Stimulated activated CD8-positive, alpha-beta memory T cell treated with anti-CD3 and anti-CD28 coated beads, Interleukin-2, amount 100 ng/mL, for 1 hour (primary cell): ENCODE measurements around the gene RTN4RL1.

Experiments
- DNase-seq, 2 donors: peaks; one replicate each; pipeline ENCODE4 v3.0.0-alpha.2; 2020; ENCODE audit warnings: low read depth in 2 of 2

RTN4RL1 gene

DNA sequence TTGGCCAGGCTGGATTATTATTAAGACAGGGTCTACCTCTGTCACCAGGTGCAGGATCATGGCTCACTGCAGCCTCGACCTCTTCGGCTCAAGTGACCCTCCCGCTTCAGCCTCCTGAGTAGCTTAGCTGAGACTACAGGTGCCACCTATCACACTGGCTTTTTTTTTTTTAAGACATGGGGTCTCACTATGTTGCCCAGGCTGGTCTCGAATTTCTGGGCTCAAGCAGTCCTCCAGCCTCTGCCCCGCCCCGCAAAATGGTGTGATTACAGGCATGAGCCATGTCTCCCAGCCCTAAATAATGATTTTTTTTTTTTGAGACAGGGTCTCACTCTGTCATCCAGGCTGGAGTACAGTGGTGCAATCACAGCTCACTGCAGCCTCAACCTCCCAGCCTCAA is 22.5 kb upstream of the RTN4RL1 start:
- no peak for DNase-seq

DNA sequence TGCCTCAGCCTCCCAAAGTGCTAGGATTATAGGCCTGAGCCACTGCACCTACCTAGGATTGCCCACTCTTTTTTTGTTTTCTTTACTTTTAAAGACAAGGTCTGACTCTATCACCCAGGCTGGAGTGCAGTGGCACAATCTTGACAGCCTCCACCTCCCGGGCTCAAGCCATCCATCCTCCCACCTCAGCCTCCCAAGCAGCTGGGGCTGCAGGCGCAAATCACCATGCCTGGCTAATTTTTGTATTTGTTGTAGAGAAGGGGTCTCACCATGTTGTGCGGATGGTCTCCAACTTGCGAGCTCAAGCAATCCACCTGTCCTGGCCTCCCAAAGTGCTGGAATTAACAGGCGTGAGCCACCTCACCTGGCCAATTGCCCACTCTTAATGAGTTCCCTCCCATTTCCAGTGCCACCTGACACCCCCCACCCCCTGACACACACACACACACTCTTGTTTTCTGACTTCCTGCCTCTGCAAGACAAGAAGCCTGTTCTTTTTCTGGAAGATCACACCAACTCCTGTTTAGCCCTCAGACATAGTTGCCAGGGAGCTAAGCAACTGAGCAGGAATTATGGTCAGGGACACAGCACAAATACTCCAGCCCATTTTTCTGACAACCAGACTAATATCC is 19.2 kb upstream of the RTN4RL1 start:
- DNase-seq, result no peak

DNA sequence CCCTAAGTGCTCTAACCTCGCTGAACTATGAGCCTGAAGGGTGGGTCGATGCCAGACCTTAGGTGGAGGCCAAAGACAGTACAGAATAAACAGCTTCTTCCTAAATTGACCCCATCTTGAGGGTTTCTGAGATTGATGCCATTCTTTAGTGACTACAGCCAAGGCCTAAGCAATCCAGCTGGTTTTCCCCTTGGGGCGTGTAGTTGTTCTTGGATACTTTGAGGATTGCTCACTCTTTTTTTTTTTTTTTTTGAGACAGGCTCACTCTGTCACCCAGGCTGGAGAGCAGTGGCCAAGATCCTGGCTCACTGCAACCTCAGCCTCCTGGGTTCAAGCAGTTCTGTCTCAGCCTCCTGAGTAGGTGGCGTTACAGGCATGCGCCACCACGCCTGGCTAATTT is 18.7 kb upstream of the RTN4RL1 start:
- no peak for DNase-seq

DNA sequence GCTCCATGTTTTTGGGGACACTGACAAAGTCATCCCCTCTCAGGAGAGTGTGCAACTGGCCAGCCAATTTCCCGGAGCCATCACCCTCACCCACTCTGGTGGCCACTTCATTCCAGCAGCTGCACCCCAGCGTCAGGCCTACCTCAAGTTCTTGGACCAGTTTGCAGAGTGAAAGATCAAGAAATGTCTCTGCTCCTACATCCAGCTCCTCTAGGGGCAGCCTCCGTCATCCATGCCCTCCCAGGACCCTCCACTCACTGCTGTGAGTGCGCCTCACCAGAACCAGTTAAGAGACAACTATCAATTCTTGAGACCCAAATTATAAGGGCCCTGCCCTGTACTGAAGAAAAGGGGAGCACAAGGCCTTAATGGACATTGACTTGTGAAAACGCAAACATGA is 17.8 kb upstream of the RTN4RL1 start:
- no peak for DNase-seq

DNA sequence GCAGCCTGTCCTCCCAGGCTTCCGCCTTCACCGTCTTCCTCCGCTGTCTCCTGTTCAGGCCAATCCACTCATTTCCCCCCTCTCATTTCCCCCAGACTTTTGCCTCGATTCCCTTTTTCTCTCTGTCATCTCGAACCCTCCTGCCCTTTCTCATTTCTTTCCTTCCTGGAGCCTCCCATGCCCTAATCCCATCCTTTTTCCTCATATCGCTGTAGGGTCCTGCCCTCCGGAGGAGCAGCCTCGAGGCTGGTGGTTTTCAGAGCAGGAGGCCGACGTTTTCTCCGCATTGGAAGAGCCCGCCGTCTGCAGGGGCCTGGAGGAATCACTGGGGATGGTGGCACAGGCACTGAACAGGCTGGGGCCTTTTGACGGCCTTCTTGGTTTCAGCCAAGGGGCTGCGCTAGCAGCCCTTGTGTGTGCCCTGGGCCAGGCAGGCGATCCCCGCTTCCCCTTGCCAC is 17.3 kb upstream of the RTN4RL1 start:
- DNase-seq, result no peak

DNA sequence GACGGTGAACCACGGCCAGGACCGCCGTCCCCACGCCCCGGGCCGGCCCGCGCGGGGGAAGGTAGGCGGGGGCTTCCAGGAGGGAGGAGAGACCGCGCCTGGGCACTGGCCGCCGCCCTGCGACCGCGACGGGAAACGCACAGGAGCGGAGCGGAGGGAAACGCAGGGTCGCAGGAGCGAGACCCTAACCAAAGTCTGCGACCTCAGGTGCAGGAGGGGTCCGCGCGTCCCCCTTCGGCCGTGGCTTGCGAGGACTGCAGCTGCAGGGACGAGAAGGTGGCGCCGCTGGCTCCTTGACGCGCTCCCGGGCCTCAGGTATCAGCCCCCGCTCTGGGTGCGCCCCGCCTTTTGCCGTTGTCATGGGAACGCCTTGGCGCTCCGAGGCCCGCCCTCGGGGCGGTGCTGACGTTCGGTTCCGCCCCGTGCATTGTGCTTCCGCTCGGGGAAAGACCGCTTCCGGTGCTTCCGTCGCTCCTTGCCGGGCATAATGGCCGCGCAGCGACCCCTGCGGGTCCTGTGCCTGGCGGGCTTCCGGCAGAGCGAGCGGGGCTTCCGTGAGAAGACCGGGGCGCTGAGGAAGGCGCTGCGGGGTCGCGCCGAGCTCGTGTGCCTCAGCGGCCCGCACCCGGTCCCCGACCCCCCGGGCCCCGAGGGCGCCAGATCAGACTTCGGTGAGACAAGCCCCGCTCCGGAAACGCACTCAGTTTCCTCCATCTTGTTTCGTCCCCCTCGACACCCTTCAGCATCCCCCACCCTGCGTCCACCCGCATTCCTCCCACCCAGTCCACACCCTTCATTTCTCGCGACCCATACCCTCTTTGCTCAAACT is 16.6 kb upstream of the RTN4RL1 start, which contains the start of gene OVCA2:
TSS of gene OVCA2 (plus strand) at position 462 of the 829 bp plus-strand sequence. CDS start at position 488, 26 bp downstream.
- peak; percentile 94 to 97 for DNase-seq

DNA sequence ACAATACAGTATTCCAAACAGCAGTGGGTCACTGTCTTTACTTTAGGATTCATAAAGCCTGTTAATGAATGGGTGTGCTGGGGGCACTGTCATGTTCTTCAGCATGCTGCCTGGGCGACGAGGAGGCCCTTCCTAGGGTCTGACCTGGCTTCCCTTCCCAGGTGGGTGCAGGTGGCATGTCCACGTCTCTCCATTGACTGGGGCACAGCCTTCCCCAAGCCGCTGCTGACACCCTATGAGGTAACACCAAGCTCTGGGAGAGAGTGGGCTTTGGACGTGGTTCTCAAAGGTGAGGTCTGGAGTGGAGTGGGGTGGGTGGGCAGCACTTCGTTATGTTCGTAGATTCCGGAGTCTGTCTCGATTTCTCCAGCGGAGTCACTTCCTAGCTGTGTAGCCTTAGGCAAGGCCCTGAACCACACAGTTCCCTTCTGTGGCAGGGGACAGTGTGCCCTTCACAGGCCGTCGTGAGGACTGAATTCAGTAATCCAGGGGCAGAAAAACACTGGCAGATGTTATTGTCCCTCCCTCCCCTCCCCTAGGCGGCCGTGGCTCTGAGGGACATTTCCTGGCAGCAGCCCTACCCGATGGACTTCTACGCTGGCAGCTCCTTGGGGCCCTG is 15.9 kb upstream of the RTN4RL1 start:
- DNase-seq, result no peak

DNA sequence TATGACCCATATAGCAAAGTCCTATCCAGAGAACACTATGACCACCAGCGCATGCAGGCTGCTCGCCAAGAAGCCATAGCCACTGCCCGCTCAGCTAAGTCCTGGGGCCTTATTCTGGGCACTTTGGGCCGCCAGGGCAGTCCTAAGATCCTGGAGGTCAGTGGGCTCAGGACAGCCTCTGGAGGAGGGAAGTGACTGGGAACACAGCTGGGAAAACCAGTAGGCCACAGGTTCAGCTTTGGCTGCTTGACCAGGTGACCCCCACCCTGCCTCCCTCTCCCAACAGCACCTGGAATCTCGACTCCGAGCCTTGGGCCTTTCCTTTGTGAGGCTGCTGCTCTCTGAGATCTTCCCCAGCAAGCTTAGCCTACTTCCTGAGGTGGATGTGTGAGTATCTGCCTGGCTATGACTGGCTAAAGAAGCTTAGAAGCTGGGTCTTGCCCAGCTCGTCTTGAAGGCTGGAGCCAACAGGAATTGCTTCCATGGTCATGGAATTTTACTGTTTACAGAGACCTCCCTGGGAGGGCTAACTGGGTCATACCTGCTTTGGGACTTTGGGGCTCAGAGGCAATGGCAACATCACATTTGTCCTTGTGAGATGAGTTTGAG is 15.2 kb upstream of the RTN4RL1 start:
- DNase-seq, result no peak

DNA sequence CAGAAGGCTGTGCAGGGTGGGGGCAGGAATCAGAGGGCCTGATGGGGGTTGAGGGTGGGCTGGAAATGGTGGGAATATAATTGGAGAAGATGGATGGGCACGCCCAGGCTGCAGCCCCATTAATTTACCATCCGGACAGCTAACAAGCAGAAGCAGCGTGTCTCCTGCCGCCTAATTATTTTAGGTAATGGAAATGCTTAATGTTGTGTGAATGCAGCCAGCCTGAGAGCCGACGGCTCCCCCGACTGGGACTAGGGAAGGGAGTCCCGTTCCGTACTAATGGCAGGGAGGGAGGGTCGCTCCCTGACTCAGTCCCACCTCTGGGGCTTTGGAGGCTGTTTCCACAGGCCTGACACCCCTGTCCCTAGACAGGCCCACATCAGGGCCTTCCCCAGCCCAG is 12.0 kb upstream of the RTN4RL1 start:
- DNase-seq, result no peak

DNA sequence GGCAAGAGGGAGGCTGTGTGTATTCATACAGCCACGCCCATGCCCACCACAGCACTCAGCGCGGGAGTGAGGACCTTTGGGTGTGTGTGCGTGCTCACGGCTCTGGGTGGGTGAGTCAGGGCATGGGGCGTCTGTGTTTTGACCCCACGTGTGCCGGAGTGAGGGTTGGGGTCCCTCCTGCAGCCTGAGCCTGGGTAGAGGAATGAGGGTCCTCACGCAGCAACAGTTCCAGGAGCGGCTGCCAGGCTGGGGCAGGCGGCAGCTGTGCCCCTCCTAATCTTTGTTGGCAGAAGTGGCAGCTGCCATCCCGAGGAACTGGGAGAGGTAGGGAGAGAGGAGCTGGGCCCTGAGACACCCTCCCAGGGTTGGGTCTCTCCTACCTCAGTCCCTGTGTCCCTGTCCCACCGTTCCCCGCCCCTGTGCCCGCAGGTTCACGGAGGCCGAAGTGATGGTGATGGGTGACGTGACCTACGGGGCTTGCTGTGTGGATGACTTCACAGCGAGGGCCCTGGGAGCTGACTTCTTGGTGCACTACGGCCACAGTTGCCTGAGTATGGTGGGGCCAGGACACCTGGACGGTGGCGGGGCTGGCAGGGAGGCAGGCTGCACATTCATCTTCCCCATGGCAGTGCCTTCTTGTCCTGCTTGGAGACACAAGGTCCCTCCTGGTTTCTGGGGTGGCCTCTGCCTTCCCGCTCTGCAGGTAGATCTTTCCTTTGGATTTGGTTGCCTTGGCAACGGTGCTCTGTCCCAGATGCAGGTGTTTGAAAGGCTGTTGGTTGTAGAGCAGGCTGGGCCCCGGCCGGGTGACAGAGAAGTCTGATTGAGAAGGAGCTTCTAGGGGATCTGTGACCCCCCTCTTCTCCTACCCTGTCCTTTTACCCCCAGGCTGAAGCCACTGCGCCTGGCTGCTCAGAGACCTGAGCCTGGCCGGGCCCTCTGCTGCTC is 10.7 kb upstream of the RTN4RL1 start:
- DNase-seq, result no peak

DNA sequence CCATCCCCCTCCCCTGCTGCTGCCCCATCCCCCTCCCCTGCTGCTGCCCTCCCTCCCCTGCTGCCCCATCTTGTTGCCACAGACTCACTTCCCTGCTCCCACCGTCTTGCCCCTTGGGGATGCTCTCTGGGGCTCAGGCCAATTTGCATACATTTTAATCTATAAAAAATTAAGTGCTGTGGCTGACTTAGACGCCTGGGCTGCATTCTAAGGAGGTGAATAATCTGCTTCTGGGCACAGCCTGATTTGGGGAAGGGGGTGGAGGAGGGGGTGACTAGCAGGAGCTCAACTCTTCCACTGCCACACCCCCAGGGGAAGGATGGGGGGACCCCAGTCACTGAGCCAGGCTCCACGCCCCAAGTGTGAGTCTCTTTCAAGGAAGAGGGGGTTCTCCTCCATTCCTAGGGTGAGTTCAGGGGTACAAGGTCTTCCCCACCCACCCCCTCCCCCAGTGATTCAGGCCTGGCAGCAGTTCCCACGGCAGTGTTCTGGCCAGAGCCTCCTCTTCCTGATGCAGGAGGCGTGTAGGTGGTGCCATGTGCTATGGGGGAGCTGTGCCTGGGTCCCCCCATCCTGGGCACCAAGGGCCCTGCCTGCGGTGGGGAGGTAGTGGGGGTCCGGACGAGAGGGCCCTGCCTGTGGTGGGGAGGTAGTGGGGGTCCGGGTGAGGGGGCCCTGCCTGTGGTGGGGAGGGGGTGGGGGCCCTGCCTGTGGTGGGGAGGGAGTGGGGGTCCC is 9.8 kb upstream of the RTN4RL1 start:
- no peak for DNase-seq

DNA sequence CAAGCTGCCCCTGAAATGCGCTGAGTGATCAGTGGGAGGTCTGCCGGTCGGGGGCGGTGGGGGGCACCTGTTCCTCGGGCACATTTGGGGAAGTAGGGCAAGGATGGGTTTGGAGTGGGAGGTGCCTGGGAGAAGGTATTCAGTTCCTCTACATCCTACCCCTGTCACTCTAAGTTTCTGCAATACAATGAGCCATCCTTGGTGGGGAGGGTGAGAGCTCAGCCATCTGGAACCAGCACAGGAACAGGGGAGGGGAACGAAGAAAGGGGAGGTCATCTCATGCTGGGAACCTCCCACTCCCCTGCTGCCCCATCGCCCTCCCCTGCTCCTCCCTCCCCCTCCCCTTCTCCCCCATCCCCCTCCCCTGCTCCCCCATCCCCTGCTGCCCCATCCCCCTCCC is 9.0 kb upstream of the RTN4RL1 start:
- DNase-seq, result no peak

DNA sequence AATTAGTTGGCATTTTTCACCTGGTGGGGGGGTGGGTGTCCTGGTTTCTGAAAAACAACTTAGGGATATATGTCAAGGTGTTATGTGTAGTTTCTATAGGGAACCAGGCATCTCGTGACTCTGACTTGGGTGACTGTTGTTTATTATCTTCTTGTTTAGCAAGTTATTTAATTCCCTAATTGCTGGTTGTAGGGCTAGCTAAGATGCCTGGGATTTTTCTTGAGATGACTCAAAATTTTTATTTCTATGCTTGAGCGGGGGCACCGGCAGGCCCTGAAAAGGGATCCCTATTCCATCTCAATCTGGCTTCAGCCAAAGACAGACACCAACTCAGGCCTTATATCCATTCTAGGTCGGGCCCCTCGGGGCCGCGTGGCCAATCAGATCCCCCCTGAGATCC is 8.0 kb upstream of the RTN4RL1 start:
- no peak for DNase-seq

DNA sequence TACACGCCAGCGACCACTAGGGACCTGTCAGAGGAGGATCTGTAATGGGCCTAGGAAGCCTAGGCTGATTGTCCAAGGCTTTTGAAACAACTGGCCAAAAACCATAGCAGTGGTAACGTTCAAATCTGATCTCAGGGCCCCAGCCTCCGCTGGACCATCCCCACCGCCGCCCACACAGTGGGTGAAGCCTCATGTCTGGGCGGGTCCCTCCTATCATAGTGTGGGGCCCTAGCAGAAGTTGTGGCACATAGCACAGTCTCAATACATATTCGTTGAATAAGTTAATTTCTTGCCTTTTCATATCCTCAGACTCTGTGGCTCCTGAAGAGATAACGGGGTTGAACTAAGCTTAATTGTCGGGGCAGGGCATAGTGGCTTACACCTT is 5.6 kb upstream of the RTN4RL1 start:
- no peak for DNase-seq

DNA sequence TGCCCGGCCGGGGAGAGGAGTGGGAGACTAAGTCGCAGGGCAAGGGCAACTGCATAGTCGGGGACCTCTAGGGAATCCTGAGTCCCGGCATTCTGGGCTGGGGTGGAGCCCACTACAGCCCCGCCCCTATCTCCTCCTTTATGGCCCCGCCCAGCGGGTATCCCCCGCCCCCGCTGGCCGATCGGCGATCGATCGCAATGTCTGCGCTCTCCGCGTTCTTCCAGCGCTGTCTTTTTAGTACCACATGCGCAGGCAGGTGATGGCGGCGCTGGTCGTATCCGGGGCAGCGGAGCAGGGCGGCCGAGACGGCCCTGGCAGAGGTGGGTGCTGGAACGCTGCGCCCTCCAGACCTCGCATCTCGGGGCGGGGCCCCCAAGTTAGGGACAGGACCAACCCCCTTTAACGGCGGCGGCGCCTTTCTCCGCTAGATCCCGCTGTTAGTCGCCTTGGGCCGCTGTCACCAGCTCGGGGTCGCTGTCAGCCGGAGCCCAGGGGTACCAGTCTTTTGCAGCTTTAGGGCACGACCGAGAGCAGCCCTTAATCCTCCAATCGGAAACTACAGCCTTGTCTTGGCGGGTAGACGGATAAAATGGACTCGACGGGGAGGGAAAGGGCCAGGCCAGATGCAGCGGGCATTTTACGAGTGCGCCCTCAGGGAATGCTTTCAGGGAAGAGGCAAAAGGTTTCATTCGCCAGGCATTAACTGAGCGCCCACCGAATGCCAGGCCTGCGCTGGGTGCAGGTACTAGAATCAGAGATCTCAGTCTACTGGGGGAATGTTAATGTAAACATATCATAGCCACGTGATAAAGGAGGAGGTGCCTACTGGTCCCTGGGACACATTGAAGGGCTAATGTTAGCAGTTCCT is 5.0 kb upstream of the RTN4RL1 start, which contains the start of gene DPH1:
TSS of gene DPH1 (plus strand) at position 243 of the 868 bp plus-strand sequence. CDS start at position 260, 17 bp downstream.
- peak; percentile 64 to 74 for DNase-seq

DNA sequence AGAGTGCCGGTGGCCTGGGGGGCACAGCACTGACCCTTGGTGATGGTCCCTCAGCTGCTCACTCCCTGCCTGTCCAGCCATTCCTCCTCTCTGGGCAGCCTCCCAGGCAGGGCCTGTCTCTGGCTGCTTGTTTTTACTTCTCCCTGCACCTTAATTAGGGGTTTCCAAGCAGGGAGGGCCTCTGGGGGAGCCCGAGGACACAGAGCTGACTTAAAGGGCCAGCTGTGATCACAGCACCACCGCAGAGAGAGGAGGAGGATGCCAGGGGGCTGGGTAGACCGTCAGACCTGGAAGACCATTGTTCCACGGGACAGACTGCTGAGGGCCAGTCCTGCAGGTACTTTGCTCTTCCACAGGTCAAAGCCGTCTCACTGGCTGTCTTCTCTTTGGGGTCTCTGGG is 3.6 kb upstream of the RTN4RL1 start:
- DNase-seq, result no peak

DNA sequence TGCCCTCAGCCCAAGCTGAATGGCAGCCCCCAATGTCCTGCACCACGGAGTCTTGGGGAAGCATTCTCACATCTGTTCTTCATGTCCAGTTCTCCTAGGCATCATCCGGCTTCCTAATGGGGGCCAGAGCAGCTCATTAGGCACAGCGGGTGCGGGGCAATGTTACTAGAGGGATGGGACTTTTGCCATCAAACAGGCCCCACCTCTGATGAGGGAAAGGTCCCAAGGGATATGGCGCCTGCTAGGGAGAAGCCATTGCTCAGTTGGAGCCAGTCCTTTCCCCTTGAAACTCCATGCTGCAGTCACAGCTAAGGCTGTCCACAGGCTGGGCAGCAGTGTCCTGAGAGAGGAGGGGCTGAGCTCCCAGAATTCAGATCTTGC is 3.1 kb upstream of the RTN4RL1 start:
- no peak for DNase-seq

DNA sequence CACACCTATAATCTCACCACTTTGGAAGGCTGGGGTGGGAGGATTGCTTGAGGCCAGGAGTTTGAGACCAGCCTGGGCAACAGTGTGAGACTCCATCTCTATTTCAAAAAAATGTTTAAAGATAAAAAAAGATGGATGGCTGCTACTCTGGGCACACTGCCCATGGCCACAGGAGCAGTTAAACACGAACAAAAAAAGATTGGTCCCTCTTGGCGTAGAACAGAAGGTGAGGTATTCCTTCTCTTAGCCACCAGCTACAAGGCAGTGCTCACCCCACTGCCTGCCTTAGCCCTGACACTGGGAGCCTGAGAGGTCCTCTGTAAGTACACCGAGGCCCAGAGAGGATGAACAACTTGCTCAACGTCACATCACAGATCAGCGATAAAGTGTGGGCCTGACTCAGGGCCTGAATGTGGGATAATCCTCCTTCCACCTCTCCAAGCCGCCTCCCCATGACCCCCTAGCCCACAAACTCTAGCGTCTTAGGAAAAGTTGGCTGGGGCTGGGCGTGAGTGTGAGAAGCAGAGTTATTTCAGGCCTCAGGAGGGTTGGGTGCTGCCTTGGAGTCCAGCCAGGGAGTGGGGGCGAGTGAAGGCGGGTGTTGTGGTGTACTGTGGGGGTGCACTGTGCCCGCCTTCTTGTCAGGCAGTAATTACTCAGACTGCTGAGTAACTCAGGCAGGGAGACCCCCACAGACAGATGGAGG is 2.5 kb upstream of the RTN4RL1 start:
- DNase-seq, result no peak
